Esophagus squamous epithelium (tissue), 5 donors: Measurements from ENCODE around the gene CA11. TPM values are rescaled to one million over a fixed set of nuclear protein-coding genes. Genes with fewer than 3 reads are reported as not detected.

ENCODE experiments used
- DNase-seq: peaks from one replicate; lab custom pipeline; 2025; lab: John Stamatoyannopoulos, UW
- H3K27ac ChIP-seq, 4 donors: fragments of 200-600 bp; sonication (generic); one replicate each; pipeline ENCODE4 v1.5.1; 2016 to 2019; ENCODE audit warnings: mild to moderate bottlenecking in 1 of 4
- H3K27me3 ChIP-seq, 4 donors: fragments of 200-600 bp; sonication (generic); 1 replicate in 3 of 4; 2 replicates in 1 of 4; pipeline versions ENCODE4 v1.5.1 to v1.6.0; 2017 to 2021; ENCODE audit warnings: antibody characterized with exemption in 1 of 4
- H3K36me3 ChIP-seq, 3 donors: fragments of 200-600 bp; sonication (generic); one replicate each; pipeline ENCODE4 v1.5.1; 2016 to 2019
- H3K4me1 ChIP-seq, 3 donors: fragments of 200-600 bp; sonication (generic); one replicate each; pipeline ENCODE4 v1.5.1; 2017 to 2019
- H3K4me3 ChIP-seq, 4 donors: fragments of 200-600 bp; sonication (generic); 1 replicate in 3 of 4; 2 replicates in 1 of 4; pipeline ENCODE4 v1.5.1; 2016 to 2019; ENCODE audit warnings: mild to moderate bottlenecking in 2 of 4, moderate library complexity in 1 of 4
- H3K9me3 ChIP-seq, 3 donors: fragments of 200-600 bp; sonication (generic); one replicate each; pipeline ENCODE4 v1.5.1; 2016 to 2019
- POLR2A ChIP-seq, 4 donors: fragments of 450-650 bp; IDR thresholded peaks; one replicate each; pipeline ENCODE4 v1.6.1; 2017; ENCODE audit warnings: antibody characterized with exemption in 4 of 4, mild to moderate bottlenecking in 4 of 4, moderate library complexity in 3 of 4
- WGBS, 2 donors: methylation state at CpG; one replicate each; pipeline ENCODE4 v1.1.5; 2018; 5-methylcytosine and 5-hydroxymethylcytosine counted together
- intact Hi-C: fragments of 100-400 bp; cut with DNase I; formaldehyde crosslinking; loops from one replicate; pipeline ENCODE4 v1.15.0; 2022
- total RNA-seq, 4 donors: library from RNA; depleted of rRNA; stranded (reverse); fragments of >200 nt; gene quantifications; one replicate each; pipeline ENCODE4 v1.1.0, GENCODE V29; 2016
- TF ChIP-seq, protein P1 (sequence below), 6 experiments: fragments of 450-650 bp in 4 of 6; fragments of 200-600 bp in 2 of 6; sonication (generic) in 2 of 6; IDR thresholded peaks; one replicate each; pipeline ENCODE4 v1.5.1; 2016 to 2019; ENCODE audit warnings: antibody characterized with exemption in 6 of 6, mild to moderate bottlenecking in 4 of 6, moderate library complexity in 4 of 6
- donor health status: DM: yes; HTN: yes; CAD: no.

The CA11 gene
- total RNA-seq, 4 donors from 2014 or later, result 1.4 to 6.9 (median 5.2) TPM

DNA sequence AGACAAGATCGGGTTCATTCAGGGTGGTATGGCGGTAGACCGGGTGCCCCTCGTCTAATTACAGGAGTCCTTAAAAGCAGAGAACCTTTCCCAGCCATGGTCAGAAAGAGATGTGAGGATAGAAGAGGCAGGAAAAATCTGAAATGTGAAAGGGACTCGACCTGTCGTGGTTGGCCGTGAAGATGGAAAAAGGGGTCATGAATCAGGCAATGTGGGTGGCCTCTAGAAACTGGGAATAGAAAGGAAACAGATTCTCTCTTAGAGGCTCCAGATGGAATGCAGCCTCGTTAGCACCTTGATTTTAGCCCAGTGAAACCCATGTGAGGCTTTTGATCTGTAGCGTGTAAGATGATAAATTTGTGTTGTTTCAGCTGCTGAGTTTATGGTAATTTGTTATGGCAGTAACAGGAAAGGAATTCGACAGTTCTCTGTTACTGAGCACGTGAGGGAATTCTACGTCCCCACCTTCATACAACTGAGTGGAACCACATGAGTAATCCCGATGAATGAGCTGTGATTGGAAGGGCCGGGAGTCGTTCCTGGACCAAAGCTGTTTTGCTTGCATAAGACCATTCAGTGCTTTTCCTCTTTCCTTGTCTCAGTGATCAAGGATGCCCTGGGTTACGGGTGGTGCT lies 11.0 kb upstream of the CA11 start:
- Histone ChIP-seq H3K4me3 (no peak overlapping the region), H3K27ac (no peak overlapping the region), H3K4me1 (peaks cover 0 to 14% (median 11%) of the 10 kb centered on the region in 3 donors), H3K36me3 (no peaks in the 10 kb centered on the region), H3K9me3 (no peaks in the 10 kb centered on the region), H3K27me3 (no peaks in the 10 kb centered on the region)
- 51 to 55% methylated on average over 16 of the region's 16 CpGs for WGBS, 2 donors
- intact Hi-C loops, result loop anchor here (10.0 kb wide), 1 partner anchor 118 kb away; no protein-coding TSS in a partner anchor
- no peak for DNase-seq
- TF ChIP-seq POLR2A (IDR thresholded peaks at IDR 0.05), result no peak
- TF ChIP-seq, protein P1, sequence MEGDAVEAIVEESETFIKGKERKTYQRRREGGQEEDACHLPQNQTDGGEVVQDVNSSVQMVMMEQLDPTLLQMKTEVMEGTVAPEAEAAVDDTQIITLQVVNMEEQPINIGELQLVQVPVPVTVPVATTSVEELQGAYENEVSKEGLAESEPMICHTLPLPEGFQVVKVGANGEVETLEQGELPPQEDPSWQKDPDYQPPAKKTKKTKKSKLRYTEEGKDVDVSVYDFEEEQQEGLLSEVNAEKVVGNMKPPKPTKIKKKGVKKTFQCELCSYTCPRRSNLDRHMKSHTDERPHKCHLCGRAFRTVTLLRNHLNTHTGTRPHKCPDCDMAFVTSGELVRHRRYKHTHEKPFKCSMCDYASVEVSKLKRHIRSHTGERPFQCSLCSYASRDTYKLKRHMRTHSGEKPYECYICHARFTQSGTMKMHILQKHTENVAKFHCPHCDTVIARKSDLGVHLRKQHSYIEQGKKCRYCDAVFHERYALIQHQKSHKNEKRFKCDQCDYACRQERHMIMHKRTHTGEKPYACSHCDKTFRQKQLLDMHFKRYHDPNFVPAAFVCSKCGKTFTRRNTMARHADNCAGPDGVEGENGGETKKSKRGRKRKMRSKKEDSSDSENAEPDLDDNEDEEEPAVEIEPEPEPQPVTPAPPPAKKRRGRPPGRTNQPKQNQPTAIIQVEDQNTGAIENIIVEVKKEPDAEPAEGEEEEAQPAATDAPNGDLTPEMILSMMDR (IDR thresholded peaks at IDR 0.05), result no peak

DNA sequence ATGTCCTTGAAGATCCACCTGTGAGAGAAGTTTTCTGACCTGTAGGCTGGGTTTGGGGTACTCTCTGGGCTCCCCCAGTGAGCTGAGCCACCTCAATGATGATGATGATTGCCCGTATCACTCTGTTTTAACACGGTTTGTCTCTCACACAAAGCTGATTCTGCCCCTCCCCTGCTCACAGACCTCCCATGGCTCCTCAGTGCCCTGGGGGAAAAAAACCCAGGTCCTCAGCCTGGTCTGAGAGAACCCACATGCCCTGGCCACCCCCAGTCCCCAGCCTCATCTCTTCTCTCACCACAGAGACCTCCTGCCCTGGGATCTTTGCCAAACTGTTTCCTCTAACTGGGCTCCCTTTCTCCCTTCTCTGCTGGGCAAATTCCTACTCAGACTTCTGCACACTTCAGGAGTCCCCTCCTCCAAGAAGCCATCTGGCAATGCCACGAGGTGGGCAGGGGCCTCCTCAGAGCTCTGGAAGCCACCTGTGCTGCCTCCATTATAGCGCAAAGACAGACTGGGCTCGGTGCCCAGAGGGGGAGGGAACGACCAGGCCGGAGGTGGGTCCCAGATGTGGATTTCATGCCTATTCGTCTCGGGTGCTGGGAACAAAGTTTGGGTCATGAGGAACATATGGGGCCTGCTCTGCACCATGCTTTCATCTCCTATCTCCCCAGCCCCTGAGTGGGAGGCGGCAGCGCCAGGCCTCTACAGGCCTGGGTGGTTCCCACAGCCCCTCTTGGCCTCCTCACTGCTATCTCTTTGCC lies 8.5 kb upstream of the CA11 start:
- intact Hi-C loops, result loop anchor here (10.0 kb wide), 1 partner anchor 120 kb away; no protein-coding TSS in a partner anchor
- Histone ChIP-seq H3K27ac (no peak overlapping the region), H3K4me1 (peaks cover 0 to 5% (median 3%) of the 10 kb centered on the region in 3 donors), H3K27me3 (no peaks in the 10 kb centered on the region), H3K36me3 (no peaks in the 10 kb centered on the region), H3K4me3 (no peak overlapping the region), H3K9me3 (no peaks in the 10 kb centered on the region)
- no peak for TF ChIP-seq POLR2A (IDR thresholded peaks at IDR 0.05)
- TF ChIP-seq, protein P1 (IDR thresholded peaks at IDR 0.05), result no peak
- no peak for DNase-seq
- 72 to 83% methylated on average over 3 to 4 of the region's 11 CpGs for WGBS, 2 donors

DNA sequence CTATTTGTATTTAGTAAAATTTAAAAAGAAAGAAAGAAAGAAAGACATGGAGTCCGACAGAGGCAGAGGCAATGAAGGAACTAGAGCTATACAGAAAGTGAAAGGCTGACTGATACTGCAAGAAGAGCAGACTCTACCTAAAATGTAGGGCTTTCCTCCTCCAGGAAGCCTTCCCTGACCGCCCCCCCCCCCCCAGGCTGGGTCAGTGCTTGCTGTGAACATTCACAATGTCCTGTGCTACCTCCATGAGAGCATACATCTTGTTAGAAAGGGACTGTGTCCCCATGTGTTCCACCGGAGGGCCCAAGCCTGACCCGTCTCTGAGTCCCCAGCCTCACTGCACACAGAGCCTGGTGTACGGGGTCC lies 5.7 kb upstream of the CA11 start:
- H3K4me3 ChIP-seq, result no peak overlapping the region
- intact Hi-C loops, result loop anchor here (10.0 kb wide), 1 partner anchor 123 kb away; no protein-coding TSS in a partner anchor
- DNase-seq, result no peak
- H3K4me1 ChIP-seq, result peaks cover 0 to 18% (median 9%) of the 10 kb centered on the region in 3 donors
- 79 to 86% methylated on average over 2 to 3 of the region's 5 CpGs for WGBS, 2 donors
- H3K36me3 ChIP-seq, result no peaks in the 10 kb centered on the region
- H3K27me3 ChIP-seq, result no peaks in the 10 kb centered on the region
- TF ChIP-seq POLR2A (IDR thresholded peaks at IDR 0.05), result no peak
- TF ChIP-seq, protein P1 (IDR thresholded peaks at IDR 0.05), result no peak
- no peak overlapping the region for H3K27ac ChIP-seq
- no peaks in the 10 kb centered on the region for H3K9me3 ChIP-seq

DNA sequence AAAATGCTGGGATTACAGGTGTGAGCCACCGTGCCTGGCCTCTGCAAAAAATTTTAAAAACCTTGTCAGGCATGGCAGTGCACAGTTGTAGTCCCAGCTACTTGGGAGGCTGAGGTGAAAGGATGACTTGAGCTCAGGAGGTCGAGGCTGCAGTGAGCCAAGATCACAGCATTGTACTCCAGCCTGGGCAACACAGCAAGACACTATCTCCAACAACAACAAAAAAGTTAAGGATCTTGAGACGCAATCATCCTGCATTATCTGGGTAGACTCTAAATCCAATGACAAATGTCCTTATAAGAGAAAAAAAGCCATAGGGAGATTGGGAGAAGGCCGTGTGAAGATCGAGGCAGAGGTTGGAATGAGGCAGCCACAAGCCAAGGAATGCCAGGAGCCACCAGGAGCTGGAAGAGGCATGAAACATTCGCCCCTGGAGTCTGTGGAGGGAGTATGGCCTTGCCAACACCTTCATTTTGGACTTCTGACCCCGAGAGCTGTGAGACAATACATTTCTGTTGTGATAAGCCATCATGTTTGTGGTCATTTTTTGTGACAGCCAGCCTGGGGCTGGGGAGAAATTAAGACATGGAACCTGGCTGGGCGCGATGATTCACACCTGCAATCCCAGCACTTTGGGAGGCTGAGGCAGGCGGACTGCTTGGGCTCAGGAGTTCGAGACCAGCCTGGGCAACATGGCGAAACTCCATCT lies 5.1 kb upstream of the CA11 start:
- TF ChIP-seq, protein P1 (IDR thresholded peaks at IDR 0.05), result no peak
- no peak for TF ChIP-seq POLR2A (IDR thresholded peaks at IDR 0.05)
- WGBS, 2 donors, result 85 to 91% methylated on average over 9 to 10 of the region's 12 CpGs
- intact Hi-C loops, result loop anchor here (10.0 kb wide), 1 partner anchor 124 kb away; no protein-coding TSS in a partner anchor
- Histone ChIP-seq H3K4me1 (peaks cover 0 to 23% (median 9%) of the 10 kb centered on the region in 3 donors), H3K27me3 (no peaks in the 10 kb centered on the region), H3K27ac (no peak overlapping the region), H3K36me3 (no peaks in the 10 kb centered on the region), H3K4me3 (no peak overlapping the region), H3K9me3 (no peaks in the 10 kb centered on the region)
- no peak for DNase-seq
